Activated T-helper 1 cell treated with Interleukin-2 at 50 U/mL for 16 hours (primary cell): Measurements from ENCODE around the gene SORBS1.

Source experiments
- DNase-seq: peaks from one replicate; pipeline ENCODE4 v3.0.0-alpha.2; 2020; ENCODE audit warnings: low read depth

The SORBS1 gene

GRCh38 chr10:95539560-95540284 lies 21.4 kb downstream of the SORBS1 start:
- no peak for DNase-seq

- no peak for DNase-seq
These were observed 22.8 kb downstream of the SORBS1 start for GRCh38 chr10:95538412-95538811.

GRCh38 chr10:95537542-95537927 lies 23.6 kb downstream of the SORBS1 start:
- no peak for DNase-seq

GRCh38 chr10:95536894-95537541 lies 24.2 kb downstream of the SORBS1 start:
- DNase-seq: no peak

- DNase-seq: no peak
These were observed 25.2 kb downstream of the SORBS1 start for GRCh38 chr10:95536017-95536416.

GRCh38 chr10:95535526-95535925 lies 25.6 kb downstream of the SORBS1 start:
- DNase-seq: no peak

- DNase-seq: no peak
These were observed 27.6 kb downstream of the SORBS1 start for GRCh38 chr10:95533590-95533989.

- DNase-seq: no peak
These were observed 28.6 kb downstream of the SORBS1 start for GRCh38 chr10:95532536-95532935.

- no peak for DNase-seq
These were observed 29.2 kb downstream of the SORBS1 start for GRCh38 chr10:95531994-95532399.

GRCh38 chr10:95531058-95531809 lies 29.9 kb downstream of the SORBS1 start:
- no peak for DNase-seq

- DNase-seq: no peak
These were observed 30.6 kb downstream of the SORBS1 start for GRCh38 chr10:95530561-95530960.

- no peak for DNase-seq
These were observed 31.1 kb downstream of the SORBS1 start for GRCh38 chr10:95530029-95530428.

GRCh38 chr10:95526044-95526443 lies 35.1 kb downstream of the SORBS1 start:
- DNase-seq: no peak

GRCh38 chr10:95525033-95525418 lies 36.1 kb downstream of the SORBS1 start:
- no peak for DNase-seq

GRCh38 chr10:95524358-95525032 lies 36.7 kb downstream of the SORBS1 start:
- no peak for DNase-seq

GRCh38 chr10:95522117-95522516 lies 39.1 kb downstream of the SORBS1 start:
- DNase-seq: no peak

- no peak for DNase-seq
These were observed 40.6 kb downstream of the SORBS1 start for GRCh38 chr10:95520617-95521016.

GRCh38 chr10:95518455-95519452 lies 42.4 kb downstream of the SORBS1 start:
- no peak for DNase-seq

GRCh38 chr10:95517536-95518454 lies 43.4 kb downstream of the SORBS1 start:
- no peak for DNase-seq

GRCh38 chr10:95516774-95517373 lies 44.3 kb downstream of the SORBS1 start:
- no peak for DNase-seq
